ENCODE data around the gene LOXL3.

The LOXL3 gene

GRCh38 chr2:74553892-74554819, at the start of gene LOXL3, which contains the start of gene DOK1:
LOXL3 (minus strand) TSS chr2:74553942; CDS start chr2:74552634, 1,308 bp downstream.
DOK1 (plus strand) TSS chr2:74554720; CDS start chr2:74554755, 35 bp downstream.
- DNase-seq = peak; percentile 76

- DNase-seq = no peak
These were observed 49.0 kb upstream of the LOXL3 start for GRCh38 chr2:74602586-74603281.

GRCh38 chr2:74599676-74600075, 45.9 kb upstream of the LOXL3 start:
- DNase-seq = no peak

- peak; percentile 15 for DNase-seq
These were observed 43.7 kb upstream of the LOXL3 start for GRCh38 chr2:74597410-74597809.

- DNase-seq = no peak
These were observed 42.8 kb upstream of the LOXL3 start for GRCh38 chr2:74596584-74596983.

- DNase-seq = no peak
These were observed 40.4 kb upstream of the LOXL3 start for GRCh38 chr2:74593826-74594772.

- no peak for DNase-seq
These were observed 34.9 kb upstream of the LOXL3 start for GRCh38 chr2:74588664-74589063.

GRCh38 chr2:74587664-74588277, 34.0 kb upstream of the LOXL3 start:
- DNase-seq = peak; percentile 17

- DNase-seq = no peak
These were observed 31.9 kb upstream of the LOXL3 start for GRCh38 chr2:74585406-74586185.

- no peak for DNase-seq
These were observed 30.4 kb upstream of the LOXL3 start for GRCh38 chr2:74584088-74584645.

GRCh38 chr2:74583504-74583903, 29.8 kb upstream of the LOXL3 start:
- no peak for DNase-seq

GRCh38 chr2:74582184-74582583, 28.4 kb upstream of the LOXL3 start:
- no peak for DNase-seq

- DNase-seq = no peak
These were observed 27.7 kb upstream of the LOXL3 start for GRCh38 chr2:74581463-74581862.

GRCh38 chr2:74578408-74578807, 24.7 kb upstream of the LOXL3 start:
- DNase-seq = no peak

- DNase-seq = no peak
These were observed 23.7 kb upstream of the LOXL3 start for GRCh38 chr2:74577448-74577847.

GRCh38 chr2:74576863-74577229, 23.1 kb upstream of the LOXL3 start:
- no peak for DNase-seq

GRCh38 chr2:74576211-74576862, 22.6 kb upstream of the LOXL3 start:
- no peak for DNase-seq

GRCh38 chr2:74575320-74575719, 21.6 kb upstream of the LOXL3 start:
- no peak for DNase-seq

GRCh38 chr2:74573747-74574562, 20.2 kb upstream of the LOXL3 start:
- no peak for DNase-seq
